Measurements from ENCODE around the gene SMCO3.
A peak's percentile ranks its signal among the peaks of the same experiment; 100 is the strongest.

SMCO3 gene

GRCh38 chr12:14777271-14777670, 36.7 kb downstream of the SMCO3 start:
- no peak for TF ChIP-seq TCF12 (IDR thresholded peaks at IDR 0.05; ENCODE audit: low read depth)
- TF ChIP-seq TEAD4 (IDR thresholded peaks at IDR 0.05): no peak
- TF ChIP-seq EP300 (IDR thresholded peaks at IDR 0.05; ENCODE audit: borderline replicate concordance): no peak
- TF ChIP-seq NFIC (IDR thresholded peaks at IDR 0.05): no peak
- TF ChIP-seq TAF1 (IDR thresholded peaks at IDR 0.05; ENCODE audit: low read depth): no peak
- TF ChIP-seq ZBTB7A (IDR thresholded peaks at IDR 0.05; ENCODE audit: low read depth): no peak
- TF ChIP-seq CREB1 (IDR thresholded peaks at IDR 0.05; ENCODE audit: low read depth): no peak
- TF ChIP-seq FOXM1 (IDR thresholded peaks at IDR 0.05; ENCODE audit: borderline replicate concordance, low read depth): no peak
- no peak for TF ChIP-seq USF1 (IDR thresholded peaks at IDR 0.05)
- no peak for TF ChIP-seq YY1 (IDR thresholded peaks at IDR 0.05; ENCODE audit: low read depth)
- TF ChIP-seq RAD21 (IDR thresholded peaks at IDR 0.05; ENCODE audit: low read depth): no peak
- TF ChIP-seq REST (IDR thresholded peaks at IDR 0.05; ENCODE audit: low read depth): no peak
- no peak for TF ChIP-seq MAX (IDR thresholded peaks at IDR 0.05)
- TF ChIP-seq EGR1 (IDR thresholded peaks at IDR 0.05): no peak
- TF ChIP-seq CEBPB (IDR thresholded peaks at IDR 0.05): no peak

GRCh38 chr12:14776236-14776961, 37.6 kb downstream of the SMCO3 start:
- TF ChIP-seq NFIC (IDR thresholded peaks at IDR 0.05): no peak
- TF ChIP-seq RAD21 (IDR thresholded peaks at IDR 0.05; ENCODE audit: low read depth): peak; percentile 15; the same call in 1 of the 2 replicates
- TF ChIP-seq USF1 (IDR thresholded peaks at IDR 0.05): no peak

GRCh38 chr12:14775636-14775980, 38.4 kb downstream of the SMCO3 start:
- no peak for TF ChIP-seq NFIC (IDR thresholded peaks at IDR 0.05)
- TF ChIP-seq YY1 (IDR thresholded peaks at IDR 0.05; ENCODE audit: low read depth): no peak
- no peak for TF ChIP-seq TAF1 (IDR thresholded peaks at IDR 0.05; ENCODE audit: low read depth)
- TF ChIP-seq MAX (IDR thresholded peaks at IDR 0.05): no peak
- no peak for TF ChIP-seq FOXM1 (IDR thresholded peaks at IDR 0.05; ENCODE audit: borderline replicate concordance, low read depth)
- TF ChIP-seq ZBTB7A (IDR thresholded peaks at IDR 0.05; ENCODE audit: low read depth): no peak
- TF ChIP-seq USF1 (IDR thresholded peaks at IDR 0.05): no peak
- TF ChIP-seq TCF12 (IDR thresholded peaks at IDR 0.05; ENCODE audit: low read depth): no peak
- TF ChIP-seq EP300 (IDR thresholded peaks at IDR 0.05; ENCODE audit: borderline replicate concordance): no peak
- no peak for TF ChIP-seq REST (IDR thresholded peaks at IDR 0.05; ENCODE audit: low read depth)
- no peak for TF ChIP-seq EGR1 (IDR thresholded peaks at IDR 0.05)
- TF ChIP-seq CREB1 (IDR thresholded peaks at IDR 0.05; ENCODE audit: low read depth): no peak
- TF ChIP-seq TEAD4 (IDR thresholded peaks at IDR 0.05): no peak
- TF ChIP-seq RAD21 (IDR thresholded peaks at IDR 0.05; ENCODE audit: low read depth): no peak
- no peak for TF ChIP-seq CEBPB (IDR thresholded peaks at IDR 0.05)

- no peak for TF ChIP-seq MAX (IDR thresholded peaks at IDR 0.05)
- TF ChIP-seq TEAD4 (IDR thresholded peaks at IDR 0.05): no peak
- TF ChIP-seq CEBPB (IDR thresholded peaks at IDR 0.05): no peak
- TF ChIP-seq RAD21 (IDR thresholded peaks at IDR 0.05; ENCODE audit: low read depth): no peak
- no peak for TF ChIP-seq CREB1 (IDR thresholded peaks at IDR 0.05; ENCODE audit: low read depth)
- no peak for TF ChIP-seq EGR1 (IDR thresholded peaks at IDR 0.05)
- TF ChIP-seq NFIC (IDR thresholded peaks at IDR 0.05): no peak
- no peak for TF ChIP-seq USF1 (IDR thresholded peaks at IDR 0.05)
- no peak for TF ChIP-seq TCF12 (IDR thresholded peaks at IDR 0.05; ENCODE audit: low read depth)
- no peak for TF ChIP-seq TAF1 (IDR thresholded peaks at IDR 0.05; ENCODE audit: low read depth)
- no peak for TF ChIP-seq ZBTB7A (IDR thresholded peaks at IDR 0.05; ENCODE audit: low read depth)
- TF ChIP-seq EP300 (IDR thresholded peaks at IDR 0.05; ENCODE audit: borderline replicate concordance): no peak
- TF ChIP-seq REST (IDR thresholded peaks at IDR 0.05; ENCODE audit: low read depth): no peak
- TF ChIP-seq YY1 (IDR thresholded peaks at IDR 0.05; ENCODE audit: low read depth): no peak
- no peak for TF ChIP-seq FOXM1 (IDR thresholded peaks at IDR 0.05; ENCODE audit: borderline replicate concordance, low read depth)
These were observed 38.9 kb downstream of the SMCO3 start for GRCh38 chr12:14774906-14775635.

All from Ishikawa (cell line).